K562 (cell line): ENCODE measurements around the gene RAB43.

Source experiments
- TEAD4 ChIP-seq, 2 experiments: sonication (generic) in 1 of 2; formaldehyde crosslinking in 1 of 2; IDR thresholded peaks; 2 replicates each; pipeline versions ENCODE4 v1.6.1 to v1.8.0; 2012 to 2022; ENCODE audit warnings: borderline replicate concordance in 1 of 2, inconsistent platforms in 1 of 2, low read length in 1 of 2, mild to moderate bottlenecking in 1 of 2, missing genetic modification reagents in 1 of 2
- ZKSCAN8 ChIP-seq: fragments of 200-800 bp; sonication (Bioruptor generic); IDR thresholded peaks from 2 replicates; pipeline ENCODE4 v1.6.1; 2016; ENCODE audit warnings: missing genetic modification characterization, missing compliant biosample characterization

GRCh38 chr3:129040579-129041300, 80.9 kb downstream of the RAB43 start:
- TF ChIP-seq ZKSCAN8 (CRISPR knock-in tag) (no peak), TEAD4 (IDR thresholded peaks at IDR 0.05; ENCODE audit: low read length) (no peak), TEAD4 (CRISPR knock-in tag; IDR thresholded peaks at IDR 0.05; ENCODE audit: borderline replicate concordance) (no peak)
